SK-N-SH (cell line): ENCODE data around the gene GGTLC2.

ENCODE experiments used
- CTCF ChIP-seq: fragments of 200-600 bp; sonication (generic); IDR thresholded peaks from 2 replicates; pipeline ENCODE4 v1.6.1; 2017; ENCODE audit warnings: antibody characterized with exemption, mild to moderate bottlenecking, moderate library complexity
- EP300 ChIP-seq, 2 experiments: IDR thresholded peaks; 2 replicates each; pipeline versions ENCODE4 v1.4.0 to v1.6.1; 2012; ENCODE audit warnings: borderline replicate concordance in 1 of 2, low read depth in 1 of 2, low read length in 1 of 2
- FOXM1 ChIP-seq: IDR thresholded peaks from 2 replicates; pipeline ENCODE4 v1.4.0; 2012; ENCODE audit warnings: low read depth, mild to moderate bottlenecking
- MXI1 ChIP-seq: IDR thresholded peaks from 2 replicates; pipeline ENCODE4 v1.6.1; 2012; ENCODE audit warnings: mild to moderate bottlenecking, low read depth, low read length, improper control_type of control experiment
- POLR2AphosphoS5 ChIP-seq: IDR thresholded peaks from 2 replicates; pipeline ENCODE4 v1.6.1; 2012; ENCODE audit warnings: low read depth, low read length
- RAD21 ChIP-seq: IDR thresholded peaks from 2 replicates; pipeline ENCODE4 v1.6.1; 2012; ENCODE audit warnings: mild to moderate bottlenecking, low read length
- RCOR1 ChIP-seq: fragments of 150-350 bp; IDR thresholded peaks from 2 replicates; pipeline ENCODE4 v1.6.1; 2017; ENCODE audit warnings: antibody characterized with exemption, low read length
- RXRA ChIP-seq: IDR thresholded peaks from 2 replicates; pipeline ENCODE4 v1.4.0; 2012; ENCODE audit warnings: low read depth, mild to moderate bottlenecking, borderline replicate concordance
- SMC3 ChIP-seq: IDR thresholded peaks from 2 replicates; pipeline ENCODE4 v1.6.1; 2012; ENCODE audit warnings: low read depth, low read length, improper control_type of control experiment
- TAF1 ChIP-seq: IDR thresholded peaks from 2 replicates; pipeline ENCODE4 v1.6.1; 2012; ENCODE audit warnings: low read depth, mild to moderate bottlenecking, low read length, moderate library complexity, borderline replicate concordance

GRCh38 chr22:22618448-22618847, 26.0 kb upstream of the GGTLC2 start:
- TF ChIP-seq RAD21: no peak
- TF ChIP-seq CTCF: no peak
- no peak for TF ChIP-seq TAF1
- no peak for TF ChIP-seq FOXM1
- TF ChIP-seq MXI1: no peak
- no peak for TF ChIP-seq RCOR1
- no peak for TF ChIP-seq RXRA
- TF ChIP-seq POLR2AphosphoS5: no peak
- no peak for TF ChIP-seq EP300 (IDR thresholded peaks at IDR 0.05; ENCODE audit: borderline replicate concordance in 1 of 2, low read depth in 1 of 2, low read length in 1 of 2)
- no peak for TF ChIP-seq SMC3
